ENCODE results near the gene LRMDA. TPM values are rescaled to one million over a fixed set of nuclear protein-coding genes. Genes with fewer than 3 reads are reported as not detected.
A peak's percentile ranks its signal among the peaks of the same experiment; 100 is the strongest.

Gene LRMDA
- total and polyA plus RNA-seq, 10 of the 15 experiments (the other 5 are each of a cell fraction or from before 2014, with no cell fraction given): 0.07 to 0.54 (median 0.29) TPM; not detected in 4

GRCh38 chr10:76080451-76080850, 649.0 kb downstream of the LRMDA start:
- ChIA-PET RAD21 (ENCODE audit: unreplicated experiment) (no interaction called here), POLR2A (no interaction called here), CTCF (no interaction called here), SMC1A (ENCODE audit: uncharacterized antibody, unreplicated experiment) (no interaction called here)
- H3K4me3 ChIP-seq: no peak overlapping the region
- no TSS peak for BruUV-seq (replicated peaks)
- H4K20me1 ChIP-seq (ENCODE audit: control insufficient read depth, insufficient read depth): no peaks in the 10 kb centered on the region
- H3K27ac ChIP-seq (ENCODE audit: control insufficient read depth, insufficient read depth): no peak overlapping the region
- H3K36me3 ChIP-seq (ENCODE audit: control insufficient read depth in 2 of 2, insufficient read depth in 2 of 2, low read length in 1 of 2): no peaks in the 10 kb centered on the region
- FAIRE-seq (peak; percentile 70), DNase-seq (ENCODE audit: low read depth, low spot score) (no peak), ATAC-seq (no peak)
- no peaks in the 10 kb centered on the region; a peak in 1 of 4 replicates for H3K27me3 ChIP-seq (replicated peaks in 1 of 2; ENCODE audit: control insufficient read depth in 2 of 2, insufficient read depth in 2 of 2, low read length in 1 of 2)
- in situ Hi-C loops (cut with MboI) (no loop called here), intact Hi-C loops (cut with micrococcal nuclease; ENCODE audit: unreplicated experiment) (no loop called here)
- H2AFZ ChIP-seq (ENCODE audit: control insufficient read depth, low read depth, low read length): no peak overlapping the region
- no peaks in the 10 kb centered on the region for H3K4me1 ChIP-seq (ENCODE audit: control insufficient read depth, insufficient read depth, low read length)
- H3K9me3 ChIP-seq (replicated peaks; ENCODE audit: control insufficient read depth, insufficient read depth, low read length): no peaks in the 10 kb centered on the region
- H3K4me2 ChIP-seq (ENCODE audit: control insufficient read depth, insufficient read depth): no peak overlapping the region
- TF ChIP-seq GABPA (IDR thresholded peaks at IDR 0.05; ENCODE audit: low read depth) (no peak), EED (IDR thresholded peaks at IDR 0.05; ENCODE audit: low read depth) (no peak), EP300 (IDR thresholded peaks at IDR 0.05; ENCODE audit: borderline replicate concordance in 1 of 2, control insufficient read depth in 1 of 2, low read depth in 2 of 2, low read length in 2 of 2) (no peak), NKRF (conservative IDR thresholded peaks at IDR 0.05) (no peak), CUX1 (IDR thresholded peaks at IDR 0.05; ENCODE audit: insufficient replicate concordance, low read depth, low read length) (no peak)
- TF ChIP-seq, protein P1, sequence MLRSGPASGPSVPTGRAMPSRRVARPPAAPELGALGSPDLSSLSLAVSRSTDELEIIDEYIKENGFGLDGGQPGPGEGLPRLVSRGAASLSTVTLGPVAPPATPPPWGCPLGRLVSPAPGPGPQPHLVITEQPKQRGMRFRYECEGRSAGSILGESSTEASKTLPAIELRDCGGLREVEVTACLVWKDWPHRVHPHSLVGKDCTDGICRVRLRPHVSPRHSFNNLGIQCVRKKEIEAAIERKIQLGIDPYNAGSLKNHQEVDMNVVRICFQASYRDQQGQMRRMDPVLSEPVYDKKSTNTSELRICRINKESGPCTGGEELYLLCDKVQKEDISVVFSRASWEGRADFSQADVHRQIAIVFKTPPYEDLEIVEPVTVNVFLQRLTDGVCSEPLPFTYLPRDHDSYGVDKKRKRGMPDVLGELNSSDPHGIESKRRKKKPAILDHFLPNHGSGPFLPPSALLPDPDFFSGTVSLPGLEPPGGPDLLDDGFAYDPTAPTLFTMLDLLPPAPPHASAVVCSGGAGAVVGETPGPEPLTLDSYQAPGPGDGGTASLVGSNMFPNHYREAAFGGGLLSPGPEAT (IDR thresholded peaks at IDR 0.05; ENCODE audit: low read depth): no peak
- no peak overlapping the region for H3K9ac ChIP-seq (ENCODE audit: control insufficient read depth, insufficient read depth, low read length)
- H3K79me2 ChIP-seq (ENCODE audit: control insufficient read depth, insufficient read depth, low read length): no peaks in the 10 kb centered on the region

Measured in GM12878 (cell line).